IMR-90 (cell line): ENCODE results near the gene CSRNP3.

Source experiments
- BHLHE40 ChIP-seq: fragments of 150-350 bp; IDR thresholded peaks from 2 replicates; pipeline ENCODE4 v1.6.1; 2016; ENCODE audit warnings: mild to moderate bottlenecking, low read depth, low read length
- CHD1 ChIP-seq: IDR thresholded peaks from 2 replicates; pipeline ENCODE4 v1.6.1; 2012; ENCODE audit warnings: low read depth, low read length, improper control_type of control experiment
- FOS ChIP-seq: fragments of 150-350 bp; IDR thresholded peaks from 2 replicates; pipeline ENCODE4 v1.6.1; 2016; ENCODE audit warnings: low read depth, low read length
- MAFK ChIP-seq: IDR thresholded peaks from 2 replicates; pipeline ENCODE4 v1.6.1; 2012; ENCODE audit warnings: low read depth, low read length, improper control_type of control experiment
- MXI1 ChIP-seq: IDR thresholded peaks from 2 replicates; pipeline ENCODE4 v1.6.1; 2012; ENCODE audit warnings: low read depth, mild to moderate bottlenecking, low read length, moderate library complexity, borderline replicate concordance
- NFE2L2 ChIP-seq: fragments of 150-350 bp; IDR thresholded peaks from 2 replicates; pipeline ENCODE4 v1.6.1; 2016; ENCODE audit warnings: low read depth, mild to moderate bottlenecking, low read length
- POLR2A ChIP-seq: IDR thresholded peaks from 2 replicates; pipeline ENCODE4 v1.6.1; 2012; ENCODE audit warnings: mild to moderate bottlenecking, low read depth, low read length
- RAD21 ChIP-seq: IDR thresholded peaks from 2 replicates; pipeline ENCODE4 v1.6.1; 2012; ENCODE audit warnings: low read length, improper control_type of control experiment
- RFX5 ChIP-seq: IDR thresholded peaks from 2 replicates; pipeline ENCODE4 v1.8.0; 2012; ENCODE audit warnings: low read depth, mild to moderate bottlenecking, low read length, moderate library complexity
- SMC3 ChIP-seq: fragments of 150-350 bp; IDR thresholded peaks from 2 replicates; pipeline ENCODE4 v1.6.1; 2016; ENCODE audit warnings: low read depth, mild to moderate bottlenecking, antibody characterized with exemption, low read length, moderate library complexity
- TF ChIP-seq, protein P1 (sequence below): conservative IDR thresholded peaks from 2 replicates; pipeline ENCODE4 v1.5.1; 2012; ENCODE audit warnings: mild to moderate bottlenecking, low read depth, low read length, improper control_type of control experiment
- TF ChIP-seq, protein P2 (sequence below): fragments of 150-350 bp; IDR thresholded peaks from 2 replicates; pipeline ENCODE4 v1.6.1; 2016; ENCODE audit warnings: low read depth, mild to moderate bottlenecking, low read length, moderate library complexity, borderline replicate concordance

DNA sequence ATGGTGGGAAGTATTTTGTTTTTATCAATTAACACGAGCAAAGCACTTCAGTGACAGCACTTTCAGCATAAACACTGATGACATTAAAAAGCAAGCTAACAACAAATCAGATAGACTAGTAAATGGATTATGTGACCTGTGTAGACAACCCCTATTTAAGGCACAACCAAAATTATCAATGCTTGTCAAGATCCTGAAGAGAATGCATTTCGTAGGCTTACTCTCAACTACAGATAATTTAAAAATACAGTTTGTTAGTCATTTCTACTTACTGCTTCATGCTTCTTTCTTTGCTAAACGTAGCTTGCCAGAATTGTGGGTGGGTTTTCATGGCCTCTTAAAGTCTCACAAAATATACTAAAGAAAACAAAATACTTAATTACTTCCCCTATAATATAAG lies 3.4 kb downstream of the CSRNP3 start:
- TF ChIP-seq, protein P1, sequence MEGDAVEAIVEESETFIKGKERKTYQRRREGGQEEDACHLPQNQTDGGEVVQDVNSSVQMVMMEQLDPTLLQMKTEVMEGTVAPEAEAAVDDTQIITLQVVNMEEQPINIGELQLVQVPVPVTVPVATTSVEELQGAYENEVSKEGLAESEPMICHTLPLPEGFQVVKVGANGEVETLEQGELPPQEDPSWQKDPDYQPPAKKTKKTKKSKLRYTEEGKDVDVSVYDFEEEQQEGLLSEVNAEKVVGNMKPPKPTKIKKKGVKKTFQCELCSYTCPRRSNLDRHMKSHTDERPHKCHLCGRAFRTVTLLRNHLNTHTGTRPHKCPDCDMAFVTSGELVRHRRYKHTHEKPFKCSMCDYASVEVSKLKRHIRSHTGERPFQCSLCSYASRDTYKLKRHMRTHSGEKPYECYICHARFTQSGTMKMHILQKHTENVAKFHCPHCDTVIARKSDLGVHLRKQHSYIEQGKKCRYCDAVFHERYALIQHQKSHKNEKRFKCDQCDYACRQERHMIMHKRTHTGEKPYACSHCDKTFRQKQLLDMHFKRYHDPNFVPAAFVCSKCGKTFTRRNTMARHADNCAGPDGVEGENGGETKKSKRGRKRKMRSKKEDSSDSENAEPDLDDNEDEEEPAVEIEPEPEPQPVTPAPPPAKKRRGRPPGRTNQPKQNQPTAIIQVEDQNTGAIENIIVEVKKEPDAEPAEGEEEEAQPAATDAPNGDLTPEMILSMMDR: no peak
- TF ChIP-seq POLR2A (no peak), RAD21 (no peak), SMC3 (no peak), MXI1 (no peak), RFX5 (no peak), FOS (no peak), MAFK (no peak), BHLHE40 (no peak), CHD1 (no peak), NFE2L2 (no peak)
- TF ChIP-seq, protein P2, sequence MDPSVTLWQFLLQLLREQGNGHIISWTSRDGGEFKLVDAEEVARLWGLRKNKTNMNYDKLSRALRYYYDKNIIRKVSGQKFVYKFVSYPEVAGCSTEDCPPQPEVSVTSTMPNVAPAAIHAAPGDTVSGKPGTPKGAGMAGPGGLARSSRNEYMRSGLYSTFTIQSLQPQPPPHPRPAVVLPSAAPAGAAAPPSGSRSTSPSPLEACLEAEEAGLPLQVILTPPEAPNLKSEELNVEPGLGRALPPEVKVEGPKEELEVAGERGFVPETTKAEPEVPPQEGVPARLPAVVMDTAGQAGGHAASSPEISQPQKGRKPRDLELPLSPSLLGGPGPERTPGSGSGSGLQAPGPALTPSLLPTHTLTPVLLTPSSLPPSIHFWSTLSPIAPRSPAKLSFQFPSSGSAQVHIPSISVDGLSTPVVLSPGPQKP: no peak
